Naive thymus-derived CD4-positive, alpha-beta T cell (primary cell): ENCODE measurements around the gene TINAG. TPM values are rescaled to one million over a fixed set of nuclear protein-coding genes. Genes with fewer than 3 reads are reported as not detected.
A peak's percentile ranks its signal among the peaks of the same experiment; 100 is the strongest.

Experiments used
- ATAC-seq: fragments of 150-1000 bp; cut with Tn5 transposase; 2 replicates; pipeline ENCODE4 v1.10.0; 2021; ENCODE audit warnings: mild to moderate bottlenecking, moderate library complexity
- CTCF ChIA-PET: fragments of 350-600 bp; sonication (Branson Sonifier 250); formaldehyde crosslinking; loops from one replicate; lab custom pipeline; 2021; ENCODE audit warnings: antibody characterized with exemption; lab: Charles Lee
- POLR2A ChIA-PET: fragments of 350-600 bp; sonication (Branson Sonifier 250); formaldehyde crosslinking; loops from one replicate; lab custom pipeline; 2021; ENCODE audit warnings: antibody characterized with exemption, inconsistent platforms; lab: Charles Lee
- DNase-seq, 9 donors: peaks; one replicate each; pipeline versions ENCODE4 v3.0.0 to v3.0.0-alpha.2; 2020 to 2022; ENCODE audit warnings: mixed read lengths in 1 of 9
- H3K27ac ChIP-seq: one replicate; pipeline ENCODE4 v1.7.0; 2013; ENCODE audit warnings: mild to moderate bottlenecking, low read depth, low read length, moderate library complexity
- H3K27me3 ChIP-seq, 2 donors: one replicate each; pipeline ENCODE4 v1.7.0; 2013; ENCODE audit warnings: low read length in 2 of 2, mild to moderate bottlenecking in 2 of 2, moderate library complexity in 2 of 2; ENCODE audit not compliant: control insufficient read depth in 2 of 2, insufficient read depth in 2 of 2
- H3K36me3 ChIP-seq, 3 experiments: 1 replicate in 2 of 3; 2 replicates in 1 of 3; pipeline ENCODE4 v1.7.0; 2013; ENCODE audit warnings: low read length in 3 of 3, mild to moderate bottlenecking in 3 of 3, moderate library complexity in 1 of 3; ENCODE audit not compliant: insufficient read depth in 3 of 3, control insufficient read depth in 2 of 3
- H3K4me1 ChIP-seq, 2 donors: one replicate each; pipeline ENCODE4 v1.7.0; 2013; ENCODE audit warnings: low read length in 2 of 2, mild to moderate bottlenecking in 2 of 2, moderate library complexity in 1 of 2; ENCODE audit not compliant: control insufficient read depth in 2 of 2, insufficient read depth in 2 of 2
- H3K4me3 ChIP-seq: 2 replicates; pipeline ENCODE4 v1.7.0; 2013; ENCODE audit warnings: mild to moderate bottlenecking, low read length
- H3K9me3 ChIP-seq, 3 experiments: 1 replicate in 2 of 3; 2 replicates in 1 of 3; pipeline ENCODE4 v1.7.0; 2013; ENCODE audit warnings: low read length in 3 of 3; ENCODE audit not compliant: control insufficient read depth in 2 of 3
- H3K27ac Mint-ChIP-seq, 9 donors: one replicate each; pipeline ENCODE4 v1.8.0; 2020 to 2022; ENCODE audit warnings: mixed read lengths in 9 of 9, mild to moderate bottlenecking in 8 of 9, moderate library complexity in 5 of 9, inconsistent platforms in 2 of 9
- H3K27me3 Mint-ChIP-seq, 5 donors: one replicate each; pipeline ENCODE4 v1.8.0; 2021 to 2022; ENCODE audit warnings: mixed read lengths in 5 of 5, mild to moderate bottlenecking in 1 of 5
- H3K36me3 Mint-ChIP-seq, 5 donors: one replicate each; pipeline ENCODE4 v1.8.0; 2020 to 2022; ENCODE audit warnings: mixed read lengths in 5 of 5, mild to moderate bottlenecking in 3 of 5, inconsistent platforms in 1 of 5
- H3K4me1 Mint-ChIP-seq, 7 donors: one replicate each; pipeline ENCODE4 v1.8.0; 2020 to 2022; ENCODE audit warnings: mixed read lengths in 7 of 7, mild to moderate bottlenecking in 3 of 7, inconsistent platforms in 1 of 7
- H3K4me3 Mint-ChIP-seq, 10 donors: one replicate each; pipeline ENCODE4 v1.8.0; 2020 to 2022; ENCODE audit warnings: mild to moderate bottlenecking in 10 of 10, mixed read lengths in 10 of 10, moderate library complexity in 6 of 10, inconsistent platforms in 2 of 10
- H3K9me3 Mint-ChIP-seq, 11 donors: one replicate each; pipeline ENCODE4 v1.8.0; 2020 to 2022; ENCODE audit warnings: mixed read lengths in 11 of 11, mild to moderate bottlenecking in 4 of 11, inconsistent platforms in 1 of 11, moderate library complexity in 1 of 11
- intact Hi-C, 2 donors: fragments of 100-400 bp; cut with micrococcal nuclease; formaldehyde crosslinking; loops; one replicate each; pipeline ENCODE4 v1.15.1; 2023
- polyA plus RNA-seq, 2 donors: library from polyadenylated mRNA; unstranded; fragments of 300-500 nt; fragmentation: Illumina TruSeq; gene quantifications; one replicate each; pipeline ENCODE4 v1.2.3, GENCODE V29; 2021
- total RNA-seq, 6 experiments: library from RNA in 5 of 6; stranded (reverse) in 5 of 6; gene quantifications; 1 replicate in 5 of 6; 2 replicates in 1 of 6; pipeline ENCODE4 v1.2.3 and lab custom pipeline; 2021 to 2026

TINAG gene
- total and polyA plus RNA-seq, 7 experiments from 2014 or later: not detected

GRCh38 chr6:54335871-54336270 lies 27.6 kb downstream of the TINAG start:
- ChIA-PET CTCF (interaction anchor here (0.5 kb wide), 1 partner anchor 1410 kb away, joined by 3 read pairs; no protein-coding TSS in a partner anchor), POLR2A (no interaction called here)
- Histone ChIP-seq H3K27me3 (no peaks in the 10 kb centered on the region), H3K4me3 (no peak overlapping the region), H3K27ac (no peak overlapping the region), H3K36me3 (no peaks in the 10 kb centered on the region), H3K9me3 (no peaks in the 10 kb centered on the region), H3K4me1 (no peaks in the 10 kb centered on the region)
- DNase-seq: no peak
- H3K27ac Mint-ChIP-seq: no peak overlapping the region
- H3K27me3 Mint-ChIP-seq: no peaks in the 10 kb centered on the region
- H3K4me3 Mint-ChIP-seq: no peak overlapping the region
- no peak for ATAC-seq
- intact Hi-C loops: no loop called here
- H3K9me3 Mint-ChIP-seq: peaks cover 0 to 14% (median 3%) of the 10 kb centered on the region in 11 donors
- no peaks in the 10 kb centered on the region for H3K4me1 Mint-ChIP-seq
- H3K36me3 Mint-ChIP-seq: no peaks in the 10 kb centered on the region

- H3K4me1 ChIP-seq: no peaks in the 10 kb centered on the region
- no peaks in the 10 kb centered on the region for H3K36me3 Mint-ChIP-seq
- no peaks in the 10 kb centered on the region for H3K4me1 Mint-ChIP-seq
- no peak overlapping the region for H3K27ac Mint-ChIP-seq
- H3K4me3 Mint-ChIP-seq: no peak overlapping the region
- peaks cover 0 to 20% (median 0%) of the 10 kb centered on the region in 11 donors for H3K9me3 Mint-ChIP-seq
- no peak for ATAC-seq
- no peaks in the 10 kb centered on the region for H3K27me3 Mint-ChIP-seq
- no peak overlapping the region for H3K4me3 ChIP-seq
- no peaks in the 10 kb centered on the region for H3K9me3 ChIP-seq
- H3K27ac ChIP-seq: no peak overlapping the region
- no peak for DNase-seq
- no peaks in the 10 kb centered on the region for H3K27me3 ChIP-seq
- POLR2A ChIA-PET: no interaction called here
- intact Hi-C loops: no loop called here
- CTCF ChIA-PET: no interaction called here
- no peaks in the 10 kb centered on the region for H3K36me3 ChIP-seq
These were observed 45.7 kb downstream of the TINAG start for GRCh38 chr6:54353975-54354374.

- intact Hi-C loops: no loop called here
- ChIA-PET POLR2A (no interaction called here), CTCF (no interaction called here)
- Histone ChIP-seq H3K4me3 (no peak overlapping the region), H3K27me3 (no peaks in the 10 kb centered on the region), H3K9me3 (no peaks in the 10 kb centered on the region), H3K36me3 (no peaks in the 10 kb centered on the region), H3K4me1 (no peaks in the 10 kb centered on the region), H3K27ac (no peak overlapping the region)
- H3K27me3 Mint-ChIP-seq: no peaks in the 10 kb centered on the region
- no peak overlapping the region for H3K27ac Mint-ChIP-seq
- H3K36me3 Mint-ChIP-seq: no peaks in the 10 kb centered on the region
- DNase-seq: no peak
- H3K9me3 Mint-ChIP-seq: peaks cover 0 to 20% (median 0%) of the 10 kb centered on the region in 11 donors
- ATAC-seq: no peak
- H3K4me1 Mint-ChIP-seq: no peaks in the 10 kb centered on the region
- no peak overlapping the region for H3K4me3 Mint-ChIP-seq
These were observed 46.4 kb downstream of the TINAG start for GRCh38 chr6:54354608-54355007.

GRCh38 chr6:54357141-54357540 lies 48.9 kb downstream of the TINAG start:
- ATAC-seq (no peak), DNase-seq (no peak)
- CTCF ChIA-PET: no interaction called here
- Mint-ChIP-seq H3K9me3 (peaks cover 0 to 27% (median 1%) of the 10 kb centered on the region in 11 donors), H3K27ac (no peak overlapping the region), H3K36me3 (no peaks in the 10 kb centered on the region), H3K4me1 (no peaks in the 10 kb centered on the region), H3K4me3 (no peak overlapping the region), H3K27me3 (no peaks in the 10 kb centered on the region)
- Histone ChIP-seq H3K27ac (no peak overlapping the region), H3K27me3 (no peaks in the 10 kb centered on the region), H3K4me3 (no peak overlapping the region), H3K9me3 (no peaks in the 10 kb centered on the region), H3K4me1 (no peaks in the 10 kb centered on the region), H3K36me3 (no peaks in the 10 kb centered on the region)
- POLR2A ChIA-PET: no interaction called here
- intact Hi-C loops: no loop called here

GRCh38 chr6:54361188-54361587 lies 52.9 kb downstream of the TINAG start:
- ATAC-seq (no peak), DNase-seq (no peak)
- ChIA-PET POLR2A (no interaction called here), CTCF (no interaction called here)
- Histone ChIP-seq H3K4me3 (no peak overlapping the region), H3K4me1 (no peaks in the 10 kb centered on the region), H3K27me3 (no peaks in the 10 kb centered on the region), H3K9me3 (no peaks in the 10 kb centered on the region), H3K36me3 (no peaks in the 10 kb centered on the region), H3K27ac (no peak overlapping the region)
- Mint-ChIP-seq H3K36me3 (no peaks in the 10 kb centered on the region), H3K9me3 (peaks cover 0 to 21% (median 1%) of the 10 kb centered on the region in 11 donors), H3K4me3 (no peak overlapping the region), H3K27me3 (no peaks in the 10 kb centered on the region), H3K4me1 (no peaks in the 10 kb centered on the region), H3K27ac (no peak overlapping the region)
- intact Hi-C loops: no loop called here

GRCh38 chr6:54361734-54362133 lies 53.5 kb downstream of the TINAG start:
- no peak overlapping the region for H3K27ac ChIP-seq
- H3K4me3 ChIP-seq: no peak overlapping the region
- ATAC-seq (no peak), DNase-seq (no peak)
- H3K27me3 ChIP-seq: no peaks in the 10 kb centered on the region
- H3K36me3 ChIP-seq: no peaks in the 10 kb centered on the region
- H3K4me1 Mint-ChIP-seq: no peaks in the 10 kb centered on the region
- no peaks in the 10 kb centered on the region for H3K27me3 Mint-ChIP-seq
- no peak overlapping the region for H3K4me3 Mint-ChIP-seq
- H3K27ac Mint-ChIP-seq: no peak overlapping the region
- POLR2A ChIA-PET: no interaction called here
- peaks cover 0 to 20% (median 1%) of the 10 kb centered on the region in 11 donors for H3K9me3 Mint-ChIP-seq
- intact Hi-C loops: no loop called here
- H3K36me3 Mint-ChIP-seq: no peaks in the 10 kb centered on the region
- H3K4me1 ChIP-seq: no peaks in the 10 kb centered on the region
- CTCF ChIA-PET: no interaction called here
- no peaks in the 10 kb centered on the region for H3K9me3 ChIP-seq

GRCh38 chr6:54366667-54367327 lies 58.6 kb downstream of the TINAG start:
- no peak overlapping the region for H3K4me3 ChIP-seq
- H3K9me3 ChIP-seq: no peaks in the 10 kb centered on the region
- no peak overlapping the region for H3K27ac ChIP-seq
- Mint-ChIP-seq H3K4me1 (no peaks in the 10 kb centered on the region), H3K9me3 (peaks cover 0 to 4% (median 0%) of the 10 kb centered on the region in 11 donors), H3K27me3 (no peaks in the 10 kb centered on the region), H3K27ac (peak overlapping the region in 1 of 9 donors; percentile 49), H3K36me3 (no peaks in the 10 kb centered on the region), H3K4me3 (no peak overlapping the region)
- no peaks in the 10 kb centered on the region for H3K27me3 ChIP-seq
- no peak for DNase-seq
- ChIA-PET POLR2A (interaction anchor here (0.6 kb wide), 1 partner anchor 22 kb away, joined by 3 read pairs; no protein-coding TSS in a partner anchor), CTCF (no interaction called here)
- ATAC-seq: no peak
- H3K36me3 ChIP-seq: no peaks in the 10 kb centered on the region
- intact Hi-C loops: no loop called here
- H3K4me1 ChIP-seq: no peaks in the 10 kb centered on the region
